ENCODE results near the gene SHROOM2.

The SHROOM2 gene

DNA sequence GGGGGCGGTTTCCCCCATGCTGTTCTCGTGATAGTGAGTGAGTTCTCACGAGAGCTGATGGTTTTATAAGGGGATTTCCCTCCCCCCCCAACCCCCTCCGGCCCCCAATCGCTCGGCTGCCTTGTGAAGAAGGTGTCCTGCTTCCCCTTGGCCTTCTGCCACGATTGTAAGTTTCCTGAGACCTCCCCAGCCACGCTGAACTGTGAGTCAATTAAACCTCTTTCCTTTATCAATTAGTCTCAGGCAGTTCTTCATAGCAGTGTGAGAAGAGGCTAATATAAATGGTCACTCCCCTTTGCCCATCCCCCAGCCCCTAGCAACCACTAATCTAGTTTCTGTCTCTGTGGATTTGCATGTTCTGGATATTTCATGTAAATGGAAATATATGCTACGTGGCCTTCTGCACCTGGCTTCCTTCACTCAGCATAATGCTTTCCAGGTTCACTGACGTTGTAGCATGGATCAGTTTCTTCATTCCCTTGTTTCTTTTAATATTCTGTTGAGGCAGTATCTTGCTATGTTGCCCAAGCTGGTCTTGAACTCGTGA lies 37.0 kb upstream of the SHROOM2 start (continued):
- TF ChIP-seq, protein P1, sequence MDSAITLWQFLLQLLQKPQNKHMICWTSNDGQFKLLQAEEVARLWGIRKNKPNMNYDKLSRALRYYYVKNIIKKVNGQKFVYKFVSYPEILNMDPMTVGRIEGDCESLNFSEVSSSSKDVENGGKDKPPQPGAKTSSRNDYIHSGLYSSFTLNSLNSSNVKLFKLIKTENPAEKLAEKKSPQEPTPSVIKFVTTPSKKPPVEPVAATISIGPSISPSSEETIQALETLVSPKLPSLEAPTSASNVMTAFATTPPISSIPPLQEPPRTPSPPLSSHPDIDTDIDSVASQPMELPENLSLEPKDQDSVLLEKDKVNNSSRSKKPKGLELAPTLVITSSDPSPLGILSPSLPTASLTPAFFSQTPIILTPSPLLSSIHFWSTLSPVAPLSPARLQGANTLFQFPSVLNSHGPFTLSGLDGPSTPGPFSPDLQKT (IDR thresholded peaks at IDR 0.05; ENCODE audit: borderline replicate concordance, low read depth, low read length) = no peak
- no peak for TF ChIP-seq KLF1 (tag by site-specific recombination; IDR thresholded peaks at IDR 0.05)
- TF ChIP-seq ZNF133 (tag by site-specific recombination; IDR thresholded peaks at IDR 0.05) = no peak
- no peak for TF ChIP-seq ZNF600 (tag by site-specific recombination; IDR thresholded peaks at IDR 0.05)
- no peak for TF ChIP-seq ZNF555 (tag by site-specific recombination; conservative IDR thresholded peaks at IDR 0.05)
- no peak for TF ChIP-seq ZSCAN30 (tag by site-specific recombination; IDR thresholded peaks at IDR 0.05)
- no peak for TF ChIP-seq ZNF792 (tag by site-specific recombination; IDR thresholded peaks at IDR 0.05)
- TF ChIP-seq ZNF76 (tag by site-specific recombination; IDR thresholded peaks at IDR 0.05; ENCODE audit: borderline replicate concordance, low read depth) = no peak
- no peak for TF ChIP-seq ZNF843 (tag by site-specific recombination; IDR thresholded peaks at IDR 0.05)
- TF ChIP-seq KLF10 (tag by site-specific recombination; IDR thresholded peaks at IDR 0.05) = no peak
- TF ChIP-seq ZNF530 (tag by site-specific recombination; IDR thresholded peaks at IDR 0.05; ENCODE audit: low read depth) = no peak

GRCh38 chrX:9757366-9757765 lies 28.9 kb upstream of the SHROOM2 start:
- TF ChIP-seq RBAK (tag by site-specific recombination; IDR thresholded peaks at IDR 0.05) = no peak
- TF ChIP-seq ZNF701 (tag by site-specific recombination; IDR thresholded peaks at IDR 0.05) = no peak
- TF ChIP-seq TCF7L2 (IDR thresholded peaks at IDR 0.05; ENCODE audit: borderline replicate concordance, low read depth, low read length) = no peak
- TF ChIP-seq ZNF654 (tag by site-specific recombination; IDR thresholded peaks at IDR 0.05; ENCODE audit: low read depth) = no peak
- TF ChIP-seq ZNF214 (tag by site-specific recombination; IDR thresholded peaks at IDR 0.05; ENCODE audit: borderline replicate concordance) = no peak
- TF ChIP-seq, protein P2, sequence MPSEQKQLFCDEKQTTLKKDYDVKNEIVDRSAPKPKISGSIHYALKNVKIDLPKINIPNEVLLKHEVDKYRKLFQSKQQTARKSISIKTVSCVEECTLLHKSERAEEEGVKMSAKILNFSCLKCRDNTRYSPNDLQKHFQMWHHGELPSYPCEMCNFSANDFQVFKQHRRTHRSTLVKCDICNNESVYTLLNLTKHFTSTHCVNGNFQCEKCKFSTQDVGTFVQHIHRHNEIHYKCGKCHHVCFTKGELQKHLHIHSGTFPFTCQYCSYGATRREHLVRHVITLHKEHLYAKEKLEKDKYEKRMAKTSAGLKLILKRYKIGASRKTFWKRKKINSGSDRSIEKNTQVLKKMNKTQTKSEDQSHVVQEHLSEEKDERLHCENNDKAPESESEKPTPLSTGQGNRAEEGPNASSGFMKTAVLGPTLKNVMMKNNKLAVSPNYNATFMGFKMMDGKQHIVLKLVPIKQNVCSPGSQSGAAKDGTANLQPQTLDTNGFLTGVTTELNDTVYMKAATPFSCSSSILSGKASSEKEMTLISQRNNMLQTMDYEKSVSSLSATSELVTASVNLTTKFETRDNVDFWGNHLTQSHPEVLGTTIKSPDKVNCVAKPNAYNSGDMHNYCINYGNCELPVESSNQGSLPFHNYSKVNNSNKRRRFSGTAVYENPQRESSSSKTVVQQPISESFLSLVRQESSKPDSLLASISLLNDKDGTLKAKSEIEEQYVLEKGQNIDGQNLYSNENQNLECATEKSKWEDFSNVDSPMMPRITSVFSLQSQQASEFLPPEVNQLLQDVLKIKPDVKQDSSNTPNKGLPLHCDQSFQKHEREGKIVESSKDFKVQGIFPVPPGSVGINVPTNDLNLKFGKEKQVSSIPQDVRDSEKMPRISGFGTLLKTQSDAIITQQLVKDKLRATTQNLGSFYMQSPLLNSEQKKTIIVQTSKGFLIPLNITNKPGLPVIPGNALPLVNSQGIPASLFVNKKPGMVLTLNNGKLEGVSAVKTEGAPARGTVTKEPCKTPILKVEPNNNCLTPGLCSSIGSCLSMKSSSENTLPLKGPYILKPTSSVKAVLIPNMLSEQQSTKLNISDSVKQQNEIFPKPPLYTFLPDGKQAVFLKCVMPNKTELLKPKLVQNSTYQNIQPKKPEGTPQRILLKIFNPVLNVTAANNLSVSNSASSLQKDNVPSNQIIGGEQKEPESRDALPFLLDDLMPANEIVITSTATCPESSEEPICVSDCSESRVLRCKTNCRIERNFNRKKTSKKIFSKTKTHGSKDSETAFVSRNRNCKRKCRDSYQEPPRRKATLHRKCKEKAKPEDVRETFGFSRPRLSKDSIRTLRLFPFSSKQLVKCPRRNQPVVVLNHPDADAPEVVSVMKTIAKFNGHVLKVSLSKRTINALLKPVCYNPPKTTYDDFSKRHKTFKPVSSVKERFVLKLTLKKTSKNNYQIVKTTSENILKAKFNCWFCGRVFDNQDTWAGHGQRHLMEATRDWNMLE (tag by site-specific recombination; conservative IDR thresholded peaks at IDR 0.05; ENCODE audit: low read depth) = no peak
- TF ChIP-seq ZNF121 (tag by site-specific recombination; IDR thresholded peaks at IDR 0.05) = no peak
- TF ChIP-seq ZBTB21 (tag by site-specific recombination; IDR thresholded peaks at IDR 0.05) = no peak
- TF ChIP-seq ZNF416 (tag by site-specific recombination; IDR thresholded peaks at IDR 0.05) = no peak
- TF ChIP-seq BCL6B (tag by site-specific recombination; IDR thresholded peaks at IDR 0.05) = no peak
- TF ChIP-seq ZBTB48 (tag by site-specific recombination; IDR thresholded peaks at IDR 0.05) = no peak
- Histone ChIP-seq H3K9me3 (ENCODE audit: control insufficient read depth, insufficient read depth, low read depth, low read length) (no peaks in the 10 kb centered on the region), H3K36me3 (ENCODE audit: control insufficient read depth in 2 of 2, insufficient read depth in 1 of 2, low read length in 2 of 2) (no peaks in the 10 kb centered on the region), H3K27ac (ENCODE audit: extremely low read depth, low read depth, low read length) (no peak overlapping the region), H3K4me3 (ENCODE audit: low read depth, low read length) (no peak overlapping the region), H3K4me1 (ENCODE audit: control insufficient read depth, insufficient read depth, low read length) (no peaks in the 10 kb centered on the region)
- ChIA-PET POLR2A (no interaction called here), CTCF (no interaction called here)

All from HEK293 (cell line).